ENCODE data around the gene PTPRF. TPM values are rescaled to one million over a fixed set of nuclear protein-coding genes. Genes with fewer than 3 reads are reported as not detected.

PTPRF gene
- polyA plus RNA-seq, 3 donors: not detected

DNA sequence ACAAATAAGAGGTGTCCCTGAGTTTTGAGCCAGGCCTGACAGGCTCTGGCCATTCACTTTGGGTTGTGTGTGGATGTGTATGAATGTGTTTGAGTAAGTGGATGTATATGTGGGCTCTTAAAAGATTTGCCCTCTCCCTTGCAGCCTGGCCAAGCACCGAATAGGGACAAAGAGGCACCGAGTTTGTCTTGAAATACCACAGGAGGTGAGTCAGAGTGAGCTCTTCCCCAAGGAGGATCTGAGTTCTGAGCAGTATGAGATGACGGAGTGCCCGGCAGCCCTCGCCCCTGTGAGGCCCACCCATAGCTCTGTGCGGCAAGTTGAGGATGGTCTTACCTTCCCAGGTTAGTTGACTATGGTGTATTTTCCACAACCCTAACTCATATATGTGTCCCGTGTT, 138.3 kb downstream of the PTPRF start:
- H3K27ac ChIP-seq (ENCODE audit: low read depth in 1 of 2, low read length in 2 of 2): no peak overlapping the region
- no peak overlapping the region for H3K4me3 ChIP-seq (replicated peaks in 1 of 3; ENCODE audit: low read depth in 2 of 3, low read length in 3 of 3)
- H3K4me2 ChIP-seq (replicated peaks; ENCODE audit: extremely low read depth, low read length, poor library complexity, severe bottlenecking): no peak overlapping the region
- Mint-ChIP-seq H3K27me3 (ENCODE audit: low read depth in 3 of 3) (peaks cover 0 to 1% (median 0%) of the 10 kb centered on the region in 3 donors), H3K27ac (peak overlapping the region in 1 of 7 donors; percentile 47), H3K9me3 (no peaks in the 10 kb centered on the region), H3K36me3 (peaks cover 87 to 99% of the 10 kb centered on the region in 2 donors), H3K4me3 (no peak overlapping the region), H3K4me1 (no peaks in the 10 kb centered on the region)
- no CpG with 5 or more reads among the region's 7 CpGs for WGBS (ENCODE audit: insufficient coverage)
- no peaks in the 10 kb centered on the region for H3K4me1 ChIP-seq (ENCODE audit: control insufficient read depth in 1 of 2, insufficient read depth in 2 of 2, low read length in 2 of 2)
- intact Hi-C loops (cut with micrococcal nuclease): no loop called here
- peaks cover 93 to 99% of the 10 kb centered on the region in 2 donors for H3K36me3 ChIP-seq (replicated peaks in 1 of 2; ENCODE audit: control insufficient read depth in 1 of 2, insufficient read depth in 2 of 2, low read length in 2 of 2)
- TF ChIP-seq, protein P1, sequence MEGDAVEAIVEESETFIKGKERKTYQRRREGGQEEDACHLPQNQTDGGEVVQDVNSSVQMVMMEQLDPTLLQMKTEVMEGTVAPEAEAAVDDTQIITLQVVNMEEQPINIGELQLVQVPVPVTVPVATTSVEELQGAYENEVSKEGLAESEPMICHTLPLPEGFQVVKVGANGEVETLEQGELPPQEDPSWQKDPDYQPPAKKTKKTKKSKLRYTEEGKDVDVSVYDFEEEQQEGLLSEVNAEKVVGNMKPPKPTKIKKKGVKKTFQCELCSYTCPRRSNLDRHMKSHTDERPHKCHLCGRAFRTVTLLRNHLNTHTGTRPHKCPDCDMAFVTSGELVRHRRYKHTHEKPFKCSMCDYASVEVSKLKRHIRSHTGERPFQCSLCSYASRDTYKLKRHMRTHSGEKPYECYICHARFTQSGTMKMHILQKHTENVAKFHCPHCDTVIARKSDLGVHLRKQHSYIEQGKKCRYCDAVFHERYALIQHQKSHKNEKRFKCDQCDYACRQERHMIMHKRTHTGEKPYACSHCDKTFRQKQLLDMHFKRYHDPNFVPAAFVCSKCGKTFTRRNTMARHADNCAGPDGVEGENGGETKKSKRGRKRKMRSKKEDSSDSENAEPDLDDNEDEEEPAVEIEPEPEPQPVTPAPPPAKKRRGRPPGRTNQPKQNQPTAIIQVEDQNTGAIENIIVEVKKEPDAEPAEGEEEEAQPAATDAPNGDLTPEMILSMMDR (IDR thresholded peaks at IDR 0.05): no peak
- no peak overlapping the region for H3K9ac ChIP-seq (ENCODE audit: insufficient read depth, low read length, poor library complexity, severe bottlenecking)
- no peaks in the 10 kb centered on the region for H3K27me3 ChIP-seq (ENCODE audit: control insufficient read depth in 2 of 2, insufficient read depth in 2 of 2, low read length in 2 of 2)
- no peaks in the 10 kb centered on the region for H3K9me3 ChIP-seq (replicated peaks in 1 of 2; ENCODE audit: control insufficient read depth in 1 of 2, insufficient read depth in 1 of 2, low read length in 2 of 2)
- no peak for DNase-seq
- peaks cover 13% of the 10 kb centered on the region for H4K20me1 ChIP-seq (ENCODE audit: insufficient read depth, low read length)
- no peak overlapping the region for H2AFZ ChIP-seq (ENCODE audit: insufficient read depth, low read depth, low read length, poor library complexity, severe bottlenecking)
- H3K79me2 ChIP-seq (ENCODE audit: insufficient read depth, low read length): no peaks in the 10 kb centered on the region

GRCh38 chr1:43669878-43670277, 139.2 kb downstream of the PTPRF start:
- no peaks in the 10 kb centered on the region for H3K9me3 Mint-ChIP-seq
- Histone ChIP-seq H3K27ac (ENCODE audit: low read depth in 1 of 2, low read length in 2 of 2) (no peak overlapping the region), H3K9ac (ENCODE audit: insufficient read depth, low read length, poor library complexity, severe bottlenecking) (no peak overlapping the region), H3K36me3 (replicated peaks in 1 of 2; ENCODE audit: control insufficient read depth in 1 of 2, insufficient read depth in 2 of 2, low read length in 2 of 2) (peaks cover 90 to 99% of the 10 kb centered on the region in 2 donors), H3K4me3 (replicated peaks in 1 of 3; ENCODE audit: low read depth in 2 of 3, low read length in 3 of 3) (no peak overlapping the region), H3K9me3 (replicated peaks in 1 of 2; ENCODE audit: control insufficient read depth in 1 of 2, insufficient read depth in 1 of 2, low read length in 2 of 2) (no peaks in the 10 kb centered on the region), H3K4me1 (ENCODE audit: control insufficient read depth in 1 of 2, insufficient read depth in 2 of 2, low read length in 2 of 2) (no peaks in the 10 kb centered on the region), H3K79me2 (ENCODE audit: insufficient read depth, low read length) (no peaks in the 10 kb centered on the region), H3K27me3 (ENCODE audit: control insufficient read depth in 2 of 2, insufficient read depth in 2 of 2, low read length in 2 of 2) (no peaks in the 10 kb centered on the region), H2AFZ (ENCODE audit: insufficient read depth, low read depth, low read length, poor library complexity, severe bottlenecking) (no peak overlapping the region), H3K4me2 (replicated peaks; ENCODE audit: extremely low read depth, low read length, poor library complexity, severe bottlenecking) (no peak overlapping the region), H4K20me1 (ENCODE audit: insufficient read depth, low read length) (peaks cover 20% of the 10 kb centered on the region)
- TF ChIP-seq, protein P1 (IDR thresholded peaks at IDR 0.05): no peak
- intact Hi-C loops (cut with micrococcal nuclease): no loop called here
- peaks cover 0 to 1% (median under 1%) of the 10 kb centered on the region in 3 donors for H3K27me3 Mint-ChIP-seq (ENCODE audit: low read depth in 3 of 3)
- WGBS (ENCODE audit: insufficient coverage): 100% methylated on average over 1 of the region's 5 CpGs
- H3K4me3 Mint-ChIP-seq: no peak overlapping the region
- peaks cover 84 to 99% of the 10 kb centered on the region in 2 donors for H3K36me3 Mint-ChIP-seq
- H3K4me1 Mint-ChIP-seq: no peaks in the 10 kb centered on the region
- H3K27ac Mint-ChIP-seq: peak overlapping the region in 1 of 7 donors; percentile 75
- DNase-seq: no peak
